Adipose tissue (tissue), 3 donors: Measurements from ENCODE around the gene GSX2. TPM values are rescaled to one million over a fixed set of nuclear protein-coding genes. Genes with fewer than 3 reads are reported as not detected.

Experiments
- H3K27ac ChIP-seq: one replicate; pipeline ENCODE4 v1.5.1; 2013; ENCODE audit warnings: low read depth, low read length
- whole genome bisulfite sequencing, 3 donors: extraction: QIAGEN DNeasy Blood & Tissue Kit; methylation state at CpG; one replicate each; pipeline ENCODE4 v1.1.7; 2013; 5-methylcytosine and 5-hydroxymethylcytosine counted together
- polyA plus RNA-seq, 3 donors: library from polyadenylated mRNA; stranded (reverse); fragments of 200-250 nt; gene quantifications; one replicate each; pipeline ENCODE4 v1.2.3, GENCODE V29; 2013
- donor health status: healthy with polysubstance abuse.
- donor health status: Bipolar disorder and iron deficiency.
- donor health status: healthy.

The GSX2 gene
- polyA plus RNA-seq, 3 donors: not detected

DNA sequence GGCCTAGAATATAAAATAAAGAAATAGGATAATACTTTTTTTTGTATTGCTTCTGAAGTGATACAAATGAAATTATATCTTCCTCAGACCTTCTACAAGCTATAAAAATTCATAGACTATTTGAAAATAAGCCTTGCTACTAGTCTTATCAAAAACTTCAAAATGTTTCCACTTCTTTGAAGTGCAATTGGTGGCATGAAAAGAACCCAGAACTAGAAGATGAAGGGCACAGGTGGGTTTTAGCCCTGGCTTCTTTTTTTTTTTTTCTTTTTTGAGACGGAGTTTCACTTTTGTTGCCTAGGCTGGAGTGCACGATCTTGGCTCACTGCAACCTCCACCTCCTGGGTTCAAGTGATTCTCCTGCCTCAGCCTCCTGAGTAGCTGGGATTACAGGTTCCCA, 44.2 kb downstream of the GSX2 start:
- 76 to 94% (median 90%) methylated on average over 2 of the region's 2 CpGs for WGBS, 3 donors
- H3K27ac ChIP-seq: no peak overlapping the region

DNA sequence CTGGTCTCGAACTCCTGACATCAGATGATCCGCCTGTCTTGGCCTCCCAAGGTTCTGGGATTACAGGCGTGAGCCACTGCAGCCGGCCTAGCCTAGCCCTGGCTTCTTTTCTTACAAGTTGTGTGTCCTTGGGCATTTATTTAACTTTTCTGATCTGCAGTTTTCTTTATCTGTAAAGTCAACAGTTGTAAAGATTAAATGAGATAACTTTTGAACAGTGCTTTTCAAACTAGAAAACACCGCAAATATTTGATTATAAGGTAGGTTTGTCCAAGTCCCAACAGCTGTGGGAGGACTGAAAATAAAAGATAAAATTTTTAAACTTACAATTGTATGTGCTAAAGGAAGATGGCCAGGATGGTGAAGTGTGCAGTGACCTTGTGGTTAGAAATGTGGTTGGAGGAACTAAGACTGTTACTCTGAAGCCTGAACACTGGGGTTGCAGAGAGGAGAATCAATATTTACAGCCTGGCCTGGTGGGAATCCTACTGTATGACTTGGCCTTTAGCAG, 44.8 kb downstream of the GSX2 start:
- H3K27ac ChIP-seq: no peak overlapping the region
- 48 to 89% (median 82%) methylated on average over 5 of the region's 5 CpGs for WGBS, 3 donors

DNA sequence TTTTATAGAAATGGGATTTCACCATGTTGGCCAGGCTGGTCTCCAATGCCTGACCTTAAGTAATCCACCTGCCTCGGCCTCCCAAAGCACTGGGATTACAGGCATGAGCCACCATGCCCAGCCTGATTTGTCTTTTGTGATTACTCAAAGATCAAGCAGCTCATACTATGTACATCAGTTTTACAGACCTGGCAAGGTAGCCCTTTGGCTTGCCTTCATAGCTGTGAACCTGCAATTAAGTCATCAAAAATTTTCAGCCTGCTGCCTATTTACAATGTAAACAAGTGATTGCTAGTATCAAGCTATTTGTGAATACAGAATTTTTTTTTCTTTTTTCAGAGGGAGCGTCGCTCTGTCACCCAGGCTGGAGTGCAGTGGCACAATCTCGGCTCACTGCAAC, 46.2 kb downstream of the GSX2 start:
- no peak overlapping the region for H3K27ac ChIP-seq
- WGBS, 3 donors: 61 to 93% (median 83%) methylated on average over 4 of the region's 4 CpGs

DNA sequence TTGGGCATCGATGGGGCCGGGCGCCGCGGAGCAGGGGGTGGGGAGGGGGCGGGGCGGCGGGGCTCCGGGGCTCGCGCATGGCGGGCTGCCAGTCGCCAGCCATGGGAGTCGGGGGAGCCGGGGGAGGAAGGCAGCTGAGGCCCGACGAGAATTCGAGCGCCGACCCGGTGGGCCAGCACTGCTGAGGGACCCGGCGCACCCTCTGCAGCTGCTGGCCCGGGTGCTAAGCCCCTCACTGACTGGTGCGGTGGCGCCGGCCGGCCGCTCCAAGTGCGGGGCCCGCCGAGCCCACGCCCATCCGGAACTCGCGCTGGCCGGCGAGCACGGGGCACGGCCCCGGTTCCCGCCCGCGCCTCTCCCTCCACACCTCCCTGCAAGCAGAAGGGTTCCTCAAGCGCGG, 49.4 kb downstream of the GSX2 start:
- no peak overlapping the region for H3K27ac ChIP-seq
- WGBS, 3 donors: 75 to 81% (median 80%) methylated on average over 37 to 46 of the region's 46 CpGs

Other genes with a start within 250 kb of the GSX2 start
- 10 to 100 TPM in 2 of 3 donors, 1 to 10 TPM in 1; 8.8 to 29.0 (median 23.4) TPM for gene CHIC2, start 35.6 kb upstream of the GSX2 start, polyA plus RNA-seq
- gene PDGFRA, start 129.1 kb downstream of the GSX2 start, polyA plus RNA-seq: 10 to 100 TPM; 14.2 to 51.3 (median 43.6) TPM